A204.1 (cell line): Measurements from ENCODE around the gene ITGA4.

Experiments
- FAIRE-seq: peaks from 2 replicates; lab custom pipeline; 2012; peaks lifted over from hg19 to GRCh38; lab: Jason Lieb, UNC

Gene ITGA4

GRCh38 chr2:181515719-181516118 is 58.5 kb downstream of the ITGA4 start:
- no peak for FAIRE-seq

GRCh38 chr2:181516992-181517391 is 59.8 kb downstream of the ITGA4 start:
- FAIRE-seq: no peak

GRCh38 chr2:181517685-181518301 is 60.6 kb downstream of the ITGA4 start:
- no peak for FAIRE-seq

- no peak for FAIRE-seq
Measured at GRCh38 chr2:181520253-181520652, 63.1 kb downstream of the ITGA4 start.

- no peak for FAIRE-seq
Measured at GRCh38 chr2:181523756-181524155, 66.6 kb downstream of the ITGA4 start.

GRCh38 chr2:181526014-181526413 is 68.8 kb downstream of the ITGA4 start:
- no peak for FAIRE-seq

GRCh38 chr2:181527058-181527457 is 69.9 kb downstream of the ITGA4 start:
- FAIRE-seq: no peak

GRCh38 chr2:181528441-181528840 is 71.3 kb downstream of the ITGA4 start:
- no peak for FAIRE-seq

- FAIRE-seq: no peak
Measured at GRCh38 chr2:181536730-181537129, 79.5 kb downstream of the ITGA4 start.

- no peak for FAIRE-seq
Measured at GRCh38 chr2:181540421-181540820, 83.2 kb downstream of the ITGA4 start.

- FAIRE-seq: no peak
Measured at GRCh38 chr2:181542170-181542569, 85.0 kb downstream of the ITGA4 start.

GRCh38 chr2:181546086-181546485 is 88.9 kb downstream of the ITGA4 start:
- FAIRE-seq: no peak

- no peak for FAIRE-seq
Measured at GRCh38 chr2:181552808-181553207, 95.6 kb downstream of the ITGA4 start.

- no peak for FAIRE-seq
Measured at GRCh38 chr2:181553244-181553643, 96.1 kb downstream of the ITGA4 start.

GRCh38 chr2:181554061-181554830 is 97.1 kb downstream of the ITGA4 start:
- no peak for FAIRE-seq

GRCh38 chr2:181558371-181558770 is 101.2 kb downstream of the ITGA4 start:
- FAIRE-seq: no peak

- no peak for FAIRE-seq
Measured at GRCh38 chr2:181563101-181563692, 106.0 kb downstream of the ITGA4 start.

- FAIRE-seq: no peak
Measured at GRCh38 chr2:181566334-181567032, 109.3 kb downstream of the ITGA4 start.

GRCh38 chr2:181570059-181570458 is 112.9 kb downstream of the ITGA4 start:
- no peak for FAIRE-seq

GRCh38 chr2:181570833-181571661 is 113.9 kb downstream of the ITGA4 start:
- peak; percentile 79 for FAIRE-seq

GRCh38 chr2:181573140-181573736 is 116.1 kb downstream of the ITGA4 start:
- FAIRE-seq: peak; percentile 86

GRCh38 chr2:181574321-181574720 is 117.1 kb downstream of the ITGA4 start:
- FAIRE-seq: no peak
